IMR-90 (cell line): Measurements from ENCODE around the gene NPIPB6. TPM values are rescaled to one million over a fixed set of nuclear protein-coding genes. Genes with fewer than 3 reads are reported as not detected.
A peak's percentile ranks its signal among the peaks of the same experiment; 100 is the strongest.
"Not testable (repeated sequence)": the region's sequence is repeated elsewhere in the genome, so short reads cannot be mapped to it uniquely, and the experiment has no call there.

Source experiments
- ATAC-seq: fragments of 200-7000 bp; cut with Tn5 transposase; 2 replicates; pipeline ENCODE4 v1.9.1; 2020; ENCODE audit warnings: low read depth, mild to moderate bottlenecking, moderate library complexity
- BruUV-seq: library from RNA; stranded (reverse); fragments of 400-500 nt; replicated peaks from 2 replicates; lab custom pipeline; 2021; lab: Mats Ljungman, UMichigan
- CTCF ChIA-PET: fragments of 300-600 bp; formaldehyde crosslinking; extraction: SDS; loops from one replicate; lab custom pipeline; 2021; ENCODE audit warnings: antibody characterized with exemption; lab: Yijun Ruan, JAX
- POLR2A ChIA-PET: fragments of 300-600 bp; sonication (Branson Sonifier 250); formaldehyde crosslinking; loops from one replicate; lab custom pipeline; 2022; ENCODE audit warnings: antibody characterized with exemption; ENCODE audit not compliant: unreplicated experiment; lab: Charles Lee
- DNase-seq: peaks from one replicate; pipeline ENCODE4 v3.0.0; 2013
- H2AFZ ChIP-seq: replicated peaks from 2 replicates; pipeline ENCODE3; 2013; ENCODE audit warnings: low read length, mild to moderate bottlenecking; ENCODE audit not compliant: poor library complexity
- H2AK5ac ChIP-seq: 2 replicates; pipeline ENCODE4 v1.6.1; 2013; ENCODE audit warnings: low read depth, low read length, inconsistent platforms
- H2AK9ac ChIP-seq: replicated peaks from 2 replicates; pipeline ENCODE3; 2013; ENCODE audit warnings: mild to moderate bottlenecking, low read depth, low read length, moderate library complexity; ENCODE audit not compliant: poor library complexity
- H2BK120ac ChIP-seq: 2 replicates; pipeline ENCODE4 v1.6.1; 2013; ENCODE audit warnings: low read depth, low read length, inconsistent platforms
- H2BK15ac ChIP-seq: 3 replicates; pipeline ENCODE4 v1.6.1; 2013; ENCODE audit warnings: low read depth, low read length, inconsistent platforms
- H2BK20ac ChIP-seq: 2 replicates; pipeline ENCODE4 v1.6.1; 2013; ENCODE audit warnings: low read depth, mild to moderate bottlenecking, inconsistent platforms, low read length, moderate library complexity
- H2BK5ac ChIP-seq: 2 replicates; pipeline ENCODE4 v1.6.1; 2013; ENCODE audit warnings: mild to moderate bottlenecking, low read depth, low read length, inconsistent platforms; ENCODE audit not compliant: poor library complexity, severe bottlenecking
- H3K14ac ChIP-seq: replicated peaks from 2 replicates; pipeline ENCODE4 v1.6.1; 2013; ENCODE audit warnings: low read depth, low read length, inconsistent platforms
- H3K18ac ChIP-seq: 2 replicates; pipeline ENCODE4 v1.6.1; 2013; ENCODE audit warnings: low read depth, low read length, control low read depth
- H3K23ac ChIP-seq: 2 replicates; pipeline ENCODE4 v1.6.1; 2013; ENCODE audit warnings: low read depth, low read length, inconsistent platforms
- H3K27ac ChIP-seq: 2 replicates; pipeline ENCODE4 v1.5.1; 2013; ENCODE audit warnings: mild to moderate bottlenecking, control low read depth, low read length; ENCODE audit not compliant: insufficient read depth
- H3K27me3 ChIP-seq: 2 replicates; pipeline ENCODE4 v1.6.1; 2013; ENCODE audit warnings: low read length; ENCODE audit not compliant: control insufficient read depth, insufficient read depth
- H3K36me3 ChIP-seq: 2 replicates; pipeline ENCODE4 v1.6.1; 2013; ENCODE audit warnings: low read length, mixed read lengths; ENCODE audit not compliant: control insufficient read depth, insufficient read depth
- H3K4ac ChIP-seq: 2 replicates; pipeline ENCODE4 v1.6.1; 2013; ENCODE audit warnings: low read depth, low read length, inconsistent platforms
- H3K4me1 ChIP-seq: 2 replicates; pipeline ENCODE4 v1.6.1; 2013; ENCODE audit warnings: low read length, mixed read lengths; ENCODE audit not compliant: control insufficient read depth, insufficient read depth
- H3K4me2 ChIP-seq: 2 replicates; pipeline ENCODE4 v1.6.1; 2013; ENCODE audit warnings: low read depth, mild to moderate bottlenecking, control low read depth, low read length, moderate library complexity
- H3K4me3 ChIP-seq: 2 replicates; pipeline ENCODE4 v1.5.1; 2013; ENCODE audit warnings: low read depth, mild to moderate bottlenecking, control low read depth, low read length, moderate library complexity; ENCODE audit not compliant: insufficient read depth
- H3K56ac ChIP-seq: 2 replicates; pipeline ENCODE4 v1.6.1; 2013; ENCODE audit warnings: low read length, inconsistent platforms; ENCODE audit not compliant: insufficient read depth; ENCODE audit errors: extremely low read depth
- H3K79me1 ChIP-seq, 2 experiments: 2 replicates each; pipeline ENCODE4 v1.6.1; 2013; ENCODE audit warnings: low read length in 2 of 2, inconsistent platforms in 1 of 2, low read depth in 1 of 2
- H3K9ac ChIP-seq: 2 replicates; pipeline ENCODE4 v1.6.1; 2013; ENCODE audit warnings: low read depth, low read length, control low read depth
- H3K9me1 ChIP-seq: 2 replicates; pipeline ENCODE4 v1.6.1; 2013; ENCODE audit warnings: low read length, inconsistent platforms; ENCODE audit not compliant: insufficient read depth
- H3K9me3 ChIP-seq: 2 replicates; pipeline ENCODE4 v1.6.1; 2013; ENCODE audit warnings: low read length; ENCODE audit not compliant: control insufficient read depth, insufficient read depth
- H4K20me1 ChIP-seq: 2 replicates; pipeline ENCODE4 v1.6.1; 2013; ENCODE audit warnings: low read length, inconsistent platforms; ENCODE audit not compliant: insufficient read depth
- H4K5ac ChIP-seq: 2 replicates; pipeline ENCODE4 v1.6.1; 2013; ENCODE audit warnings: mild to moderate bottlenecking, low read depth, low read length, control low read depth
- H4K8ac ChIP-seq, 2 experiments: 2 replicates each; pipeline ENCODE4 v1.6.1; 2013; ENCODE audit warnings: low read depth in 2 of 2, low read length in 2 of 2, control low read depth in 1 of 2, inconsistent platforms in 1 of 2
- H4K91ac ChIP-seq: 2 replicates; pipeline ENCODE4 v1.6.1; 2013; ENCODE audit warnings: low read depth, low read length, inconsistent platforms; ENCODE audit not compliant: insufficient read depth
- WGBS, 2 experiments: methylation state at CpG; one replicate each; pipeline versions ENCODE4 v1.1.5 to v1.1.7; 2013; ENCODE audit warnings: missing lambda C conversion rate in 2 of 2; ENCODE audit not compliant: insufficient read length in 1 of 2; ENCODE audit errors: extremely low coverage in 2 of 2; 5-methylcytosine and 5-hydroxymethylcytosine counted together
- dilution Hi-C: fragments of 300-500 bp; cut with HindIII; formaldehyde crosslinking; loops from one replicate; pipeline ENCODE4 v1.14.3; 2018; ENCODE audit warnings: low sequenced_read_pairs; ENCODE audit not compliant: unreplicated experiment
- in situ Hi-C: fragments of 300-500 bp; cut with MboI; formaldehyde crosslinking; loops from 3 replicates; pipeline ENCODE4 v1.14.3; 2019; ENCODE audit warnings: low sequenced_read_pairs, inconsistent platforms, mixed read lengths
- intact Hi-C: fragments of 100-400 bp; cut with micrococcal nuclease; formaldehyde crosslinking; loops from 2 replicates; pipeline ENCODE4 v1.10.0; 2022
- polyA plus RNA-seq, 3 experiments: library from polyadenylated mRNA; depleted of rRNA; stranded (reverse); fragments of >200 nt; gene quantifications; 2 replicates each; pipeline ENCODE4 v1.2.3, GENCODE V29; 2012; ENCODE audit warnings: low replicate concordance in 1 of 3
- total RNA-seq: library from RNA; depleted of rRNA; stranded (reverse); fragments of >200 nt; gene quantifications from 2 replicates; pipeline ENCODE4 v1.2.3, GENCODE V29; 2012

NPIPB6 gene
- total and polyA plus RNA-seq, 2 of the 4 experiments (the other 2 are of a cell fraction): 0.18 to 0.19 TPM

- dilution Hi-C loops, H3K4me2 ChIP-seq, POLR2A ChIA-PET, H3K14ac ChIP-seq, H3K36me3 ChIP-seq, H2BK20ac ChIP-seq, H3K9me3 ChIP-seq, H2BK5ac ChIP-seq, H3K79me1 ChIP-seq, H4K5ac ChIP-seq, BruUV-seq, H3K27me3 ChIP-seq, H3K4ac ChIP-seq, H2AK9ac ChIP-seq, in situ Hi-C loops, H3K9ac ChIP-seq, DNase-seq, H2BK120ac ChIP-seq, H3K4me1 ChIP-seq, H3K9me1 ChIP-seq, H3K23ac ChIP-seq, H4K91ac ChIP-seq, H4K8ac ChIP-seq, H3K27ac ChIP-seq, H3K18ac ChIP-seq, H3K56ac ChIP-seq, H2BK15ac ChIP-seq, intact Hi-C loops, H3K4me3 ChIP-seq, CTCF ChIA-PET, H2AFZ ChIP-seq, H4K20me1 ChIP-seq, H2AK5ac ChIP-seq: not testable (repeated sequence)
- peak; percentile 39 for ATAC-seq
- WGBS, 2 experiments: no CpG with 5 or more reads among the region's 8 CpGs
Observed at GRCh38 chr16:28375115-28375514, 11.8 kb upstream of the NPIPB6 start.

DNA sequence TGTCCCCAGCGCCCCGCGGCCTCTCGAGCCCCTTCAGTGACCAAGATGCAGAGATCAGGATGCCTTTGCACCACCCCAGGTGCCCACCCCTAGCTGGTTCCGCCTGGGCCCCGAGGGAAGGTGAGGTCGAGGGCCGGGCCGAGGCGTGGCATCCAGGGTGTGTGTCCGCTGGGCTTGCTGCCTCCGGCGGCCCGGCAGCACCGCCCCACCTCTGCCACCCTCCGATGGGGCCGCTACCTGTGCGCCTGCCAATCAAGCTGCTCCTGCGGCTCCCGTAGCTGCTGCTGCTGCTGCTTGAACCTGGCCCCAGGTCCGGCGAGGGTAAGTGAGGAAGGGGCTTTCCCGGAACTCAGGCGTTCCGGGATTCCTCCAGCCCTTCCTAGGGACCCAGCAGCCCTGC lies 11.0 kb upstream of the NPIPB6 start:
- H2BK15ac ChIP-seq, H4K91ac ChIP-seq, dilution Hi-C loops, H2AFZ ChIP-seq, H3K27me3 ChIP-seq, intact Hi-C loops, DNase-seq, H4K20me1 ChIP-seq, ATAC-seq, H3K9me1 ChIP-seq, H4K8ac ChIP-seq, H3K9ac ChIP-seq, H2BK20ac ChIP-seq, H4K5ac ChIP-seq, H3K56ac ChIP-seq, H3K4me1 ChIP-seq, in situ Hi-C loops, H3K27ac ChIP-seq, H3K23ac ChIP-seq, H2BK5ac ChIP-seq, H3K14ac ChIP-seq, CTCF ChIA-PET, H3K79me1 ChIP-seq, H2AK5ac ChIP-seq, H3K4me3 ChIP-seq, H3K4me2 ChIP-seq, H3K36me3 ChIP-seq, POLR2A ChIA-PET, H2AK9ac ChIP-seq, H3K18ac ChIP-seq, H3K4ac ChIP-seq, BruUV-seq, H2BK120ac ChIP-seq, H3K9me3 ChIP-seq: not testable (repeated sequence)
- WGBS, 2 experiments: no CpG with 5 or more reads among the region's 25 CpGs
